Measurements from ENCODE around the gene OLA1. TPM values are rescaled to one million over a fixed set of nuclear protein-coding genes. Genes with fewer than 3 reads are reported as not detected.

Gene OLA1
- total and polyA plus RNA-seq, 2 donors (not counting 1 experiment from before 2014, with no cell fraction given): 13.9 to 47.7 TPM

- H3K4me3 ChIP-seq (ENCODE audit: control extremely low read depth in 1 of 5, extremely low read depth in 1 of 5, insufficient read depth in 1 of 5, low read depth in 2 of 5, low read length in 4 of 5): no peak overlapping the region
- DNase-seq (no peak), ATAC-seq (ENCODE audit: low read depth) (no peak)
- intact Hi-C loops (cut with micrococcal nuclease): no loop called here
- Mint-ChIP-seq H3K9me3 (ENCODE audit: insufficient read depth) (no peaks in the 10 kb centered on the region), H3K4me3 (no peak overlapping the region), H3K4me1 (peaks cover 2% of the 10 kb centered on the region), H3K27me3 (no peaks in the 10 kb centered on the region), H3K27ac (no peak overlapping the region)
- no peak overlapping the region for H3K9ac ChIP-seq (ENCODE audit: low read length)
- H3K4me2 ChIP-seq (replicated peaks; ENCODE audit: low read depth, low read length, poor library complexity, severe bottlenecking): no peak overlapping the region
- no peaks in the 10 kb centered on the region for H3K9me3 ChIP-seq (ENCODE audit: control extremely low read depth in 1 of 3, control insufficient read depth in 2 of 3, insufficient read depth in 1 of 3, low read length in 2 of 3)
- no peaks in the 10 kb centered on the region for H3K36me3 ChIP-seq (replicated peaks in 1 of 2; ENCODE audit: control extremely low read depth in 1 of 2, control insufficient read depth in 1 of 2, extremely low read depth in 1 of 2, insufficient read depth in 2 of 2, low read length in 1 of 2)
- ChIA-PET CTCF (interaction anchor here (2.1 kb wide), 1 partner anchor 185 kb away, joined by 5 read pairs; no protein-coding TSS in a partner anchor), POLR2A (no interaction called here)
- no peaks in the 10 kb centered on the region for H3K4me1 ChIP-seq (ENCODE audit: control insufficient read depth in 2 of 2, insufficient read depth in 2 of 2, low read length in 2 of 2)
- no peaks in the 10 kb centered on the region for H4K20me1 ChIP-seq (ENCODE audit: control insufficient read depth, insufficient read depth, low read length, poor library complexity, severe bottlenecking)
- no peak overlapping the region for H2AFZ ChIP-seq (ENCODE audit: insufficient read depth, low read depth, low read length, poor library complexity, severe bottlenecking)
- peaks cover 3% of the 10 kb centered on the region for H3K79me2 ChIP-seq (ENCODE audit: control insufficient read depth, insufficient read depth, low read length)
- TF ChIP-seq EZH2 (IDR thresholded peaks at IDR 0.05; ENCODE audit: borderline replicate concordance, insufficient read depth, low read depth, low read length, poor library complexity, severe bottlenecking) (no peak), CTCF (IDR thresholded peaks at IDR 0.05) (no peak)
- H3K27me3 ChIP-seq (replicated peaks in 1 of 4; ENCODE audit: control extremely low read depth in 1 of 4, control insufficient read depth in 3 of 4, insufficient read depth in 4 of 4, low read length in 3 of 4): no peaks in the 10 kb centered on the region
- no peak overlapping the region for H3K27ac ChIP-seq (ENCODE audit: low read length in 2 of 2)
- WGBS (ENCODE audit: insufficient coverage): no CpG with 5 or more reads among the region's 1 CpG
Measured at GRCh38 chr2:174157053-174157452, 91.3 kb downstream of the OLA1 start.

- no peaks in the 10 kb centered on the region for H3K9me3 Mint-ChIP-seq (ENCODE audit: insufficient read depth)
- no peak overlapping the region for H2AFZ ChIP-seq (ENCODE audit: insufficient read depth, low read depth, low read length, poor library complexity, severe bottlenecking)
- no peaks in the 10 kb centered on the region for H3K27me3 Mint-ChIP-seq
- H3K79me2 ChIP-seq (ENCODE audit: control insufficient read depth, insufficient read depth, low read length): peaks cover 4% of the 10 kb centered on the region
- intact Hi-C loops (cut with micrococcal nuclease): no loop called here
- ChIA-PET CTCF (no interaction called here), POLR2A (no interaction called here)
- H3K27me3 ChIP-seq (replicated peaks in 1 of 4; ENCODE audit: control extremely low read depth in 1 of 4, control insufficient read depth in 3 of 4, insufficient read depth in 4 of 4, low read length in 3 of 4): no peaks in the 10 kb centered on the region
- no peak overlapping the region for H3K4me2 ChIP-seq (replicated peaks; ENCODE audit: low read depth, low read length, poor library complexity, severe bottlenecking)
- WGBS (ENCODE audit: insufficient coverage): 93% methylated on average over 6 of the region's 8 CpGs
- H4K20me1 ChIP-seq (ENCODE audit: control insufficient read depth, insufficient read depth, low read length, poor library complexity, severe bottlenecking): no peaks in the 10 kb centered on the region
- TF ChIP-seq CTCF (IDR thresholded peaks at IDR 0.05) (no peak), EZH2 (IDR thresholded peaks at IDR 0.05; ENCODE audit: borderline replicate concordance, insufficient read depth, low read depth, low read length, poor library complexity, severe bottlenecking) (no peak)
- H3K36me3 ChIP-seq (replicated peaks in 1 of 2; ENCODE audit: control extremely low read depth in 1 of 2, control insufficient read depth in 1 of 2, extremely low read depth in 1 of 2, insufficient read depth in 2 of 2, low read length in 1 of 2): no peaks in the 10 kb centered on the region
- ATAC-seq (ENCODE audit: low read depth): no peak
- no peak overlapping the region for H3K9ac ChIP-seq (ENCODE audit: low read length)
- H3K9me3 ChIP-seq (ENCODE audit: control extremely low read depth in 1 of 3, control insufficient read depth in 2 of 3, insufficient read depth in 1 of 3, low read length in 2 of 3): no peaks in the 10 kb centered on the region
- H3K4me3 ChIP-seq (ENCODE audit: control extremely low read depth in 1 of 5, extremely low read depth in 1 of 5, insufficient read depth in 1 of 5, low read depth in 2 of 5, low read length in 4 of 5): no peak overlapping the region
- no peak overlapping the region for H3K4me3 Mint-ChIP-seq
- no peaks in the 10 kb centered on the region for H3K4me1 ChIP-seq (ENCODE audit: control insufficient read depth in 2 of 2, insufficient read depth in 2 of 2, low read length in 2 of 2)
- H3K4me1 Mint-ChIP-seq: peaks cover 2% of the 10 kb centered on the region
- no peak overlapping the region for H3K27ac Mint-ChIP-seq
- no peak for DNase-seq
- H3K27ac ChIP-seq (ENCODE audit: low read length in 2 of 2): no peak overlapping the region
Measured at GRCh38 chr2:174153757-174154680, 94.3 kb downstream of the OLA1 start.

All from B cell (primary cell).